KOPT-K1 (cell line): ENCODE results near the gene OGT.

Source experiments
- H3K27ac ChIP-seq: fragments of 200-600 bp; sonication (generic); 2 replicates; pipeline ENCODE4 v1.5.1; 2016; ENCODE audit warnings: antibody characterized with exemption, mild to moderate bottlenecking, low read depth, low read length; ENCODE audit not compliant: poor library complexity, severe bottlenecking
- H3K36me3 ChIP-seq: fragments of 200-600 bp; sonication (generic); 2 replicates; pipeline ENCODE4 v1.5.1; 2017; ENCODE audit warnings: antibody characterized with exemption, mild to moderate bottlenecking, low read length, moderate library complexity; ENCODE audit not compliant: insufficient read depth
- H3K9me3 ChIP-seq: fragments of 200-600 bp; sonication (generic); 2 replicates; pipeline ENCODE4 v1.5.1; 2017; ENCODE audit warnings: antibody characterized with exemption, low read length, mild to moderate bottlenecking; ENCODE audit not compliant: insufficient read depth, poor library complexity, severe bottlenecking

OGT gene

DNA sequence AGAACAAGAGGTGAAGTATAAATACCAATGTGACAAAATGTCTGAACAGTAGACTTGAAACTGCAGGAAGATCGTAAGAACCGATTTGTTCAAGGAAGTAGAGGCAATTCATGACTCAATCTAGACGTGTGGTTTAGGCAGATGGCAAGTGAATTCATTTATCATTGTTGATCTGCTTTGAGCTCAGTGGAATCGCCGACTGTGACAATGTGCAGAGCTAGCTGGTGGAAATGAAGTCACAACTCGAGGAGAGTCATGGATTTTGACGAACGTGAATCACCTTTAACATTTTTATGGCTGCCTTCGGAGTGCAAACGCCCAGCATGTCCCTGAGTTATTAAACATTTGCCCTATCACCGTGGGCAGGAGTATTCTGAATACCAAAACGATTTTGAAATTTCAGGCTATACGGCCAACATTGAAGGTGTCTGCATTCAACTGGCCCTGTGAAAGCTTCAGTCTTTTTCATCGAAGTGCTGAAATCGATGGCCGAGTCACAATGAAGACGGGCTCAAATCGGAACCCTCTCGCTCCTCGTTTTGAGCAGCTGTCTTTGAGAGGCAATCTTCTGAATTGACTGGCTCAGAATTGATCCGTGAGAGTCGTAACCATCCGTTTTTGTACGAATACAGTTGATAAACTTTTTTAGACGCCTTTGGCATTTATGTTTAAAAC is 689 bp upstream of the OGT start:
- H3K27ac ChIP-seq, result peak overlapping the region; percentile 93
- H3K36me3 ChIP-seq, result peaks cover 12% of the 10 kb centered on the region
- H3K9me3 ChIP-seq, result no peaks in the 10 kb centered on the region

DNA sequence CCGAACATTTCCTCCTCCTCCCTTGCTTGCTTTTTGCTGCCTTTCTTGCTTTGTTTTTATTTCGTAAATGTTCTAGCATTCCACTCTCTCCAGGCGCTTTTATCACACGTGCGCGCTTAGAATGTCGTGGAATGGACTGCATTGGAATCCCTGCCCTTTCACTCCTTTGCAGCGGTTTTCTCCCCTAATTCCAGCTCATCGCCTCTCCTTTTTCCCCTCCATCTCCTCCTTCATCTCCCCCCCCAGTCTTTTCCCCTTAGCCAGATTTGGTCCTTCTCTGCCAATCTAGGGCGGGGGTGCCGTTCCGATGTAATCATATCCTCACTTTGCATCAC is 579 bp downstream of the OGT start:
- peaks cover 24% of the 10 kb centered on the region for H3K36me3 ChIP-seq
- H3K27ac ChIP-seq, result peak overlapping the region; percentile 93
- H3K9me3 ChIP-seq, result no peaks in the 10 kb centered on the region

DNA sequence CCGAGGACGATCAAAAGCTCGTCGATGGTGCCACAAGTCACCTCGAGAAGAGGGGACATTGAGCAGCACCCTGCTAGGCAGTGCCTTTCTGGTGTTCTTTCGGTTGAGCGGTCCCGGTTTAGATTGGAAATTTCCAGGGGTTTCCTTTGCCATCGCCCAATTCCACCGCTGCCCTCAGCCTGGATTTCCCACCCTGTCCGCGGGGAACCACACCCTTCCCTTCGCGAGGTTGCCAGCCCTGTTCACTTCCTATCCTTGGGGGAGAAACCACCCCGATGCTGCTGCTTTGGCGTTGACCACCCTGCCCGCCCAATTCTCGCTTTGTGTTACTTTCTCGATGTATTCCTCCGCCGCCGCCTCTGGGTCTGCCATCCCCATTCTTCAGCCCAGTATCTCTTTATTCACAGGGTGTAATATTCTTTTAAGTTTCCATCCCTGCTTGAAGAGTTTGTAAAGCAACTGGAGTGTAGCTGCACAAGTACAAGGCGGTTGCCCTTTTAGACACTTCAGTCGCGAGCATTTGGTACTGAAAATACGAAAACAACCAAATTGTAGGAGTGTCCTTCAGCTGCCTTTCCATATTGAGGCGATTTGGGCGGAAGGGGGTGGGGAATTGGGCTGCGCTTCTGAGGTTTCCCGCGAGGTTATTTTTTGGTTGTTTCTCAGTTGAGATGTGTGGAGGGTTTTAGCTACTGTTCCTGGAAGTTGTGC is 1.1 kb downstream of the OGT start:
- Histone ChIP-seq H3K36me3 (peaks cover 30% of the 10 kb centered on the region), H3K27ac (peak overlapping the region; percentile 93), H3K9me3 (no peaks in the 10 kb centered on the region)

DNA sequence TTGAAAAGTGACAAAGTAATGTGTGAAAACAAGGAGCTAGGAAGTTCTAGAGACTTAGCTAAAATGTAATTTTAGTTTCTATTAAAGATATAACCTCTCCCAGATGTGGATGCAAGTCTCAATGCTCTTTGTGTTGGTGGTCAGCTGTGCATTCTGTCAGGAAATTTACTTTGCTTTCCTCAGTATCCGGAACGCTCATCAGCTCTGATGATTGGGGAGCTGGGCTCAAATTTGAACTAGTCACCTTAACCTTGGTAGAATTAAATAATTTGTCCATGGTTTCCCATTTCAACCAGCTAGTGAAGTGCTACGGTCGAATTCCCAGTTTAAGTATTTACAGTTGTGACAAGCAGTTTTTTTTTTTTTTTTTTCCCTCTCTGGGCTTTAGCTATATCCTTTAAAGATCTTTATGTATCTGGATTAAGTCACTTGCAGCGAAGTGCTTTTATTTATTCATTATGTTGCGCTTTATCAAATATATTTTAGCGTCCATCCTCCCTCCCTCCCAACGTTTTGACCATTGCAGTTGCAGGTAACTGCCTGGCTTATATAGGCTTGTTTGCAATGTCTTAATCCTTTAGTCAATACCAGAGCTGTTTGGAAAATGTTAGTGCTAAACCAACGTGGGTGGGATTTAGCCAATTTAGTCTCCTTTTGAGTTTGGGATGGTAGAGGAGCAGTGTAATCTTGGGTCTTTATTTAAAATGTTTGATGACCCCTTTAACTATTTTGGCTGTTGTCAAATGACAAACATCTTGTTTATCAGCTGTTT is 2.1 kb downstream of the OGT start:
- no peaks in the 10 kb centered on the region for H3K9me3 ChIP-seq
- peaks cover 39% of the 10 kb centered on the region for H3K36me3 ChIP-seq
- peak overlapping the region; percentile 93 for H3K27ac ChIP-seq

DNA sequence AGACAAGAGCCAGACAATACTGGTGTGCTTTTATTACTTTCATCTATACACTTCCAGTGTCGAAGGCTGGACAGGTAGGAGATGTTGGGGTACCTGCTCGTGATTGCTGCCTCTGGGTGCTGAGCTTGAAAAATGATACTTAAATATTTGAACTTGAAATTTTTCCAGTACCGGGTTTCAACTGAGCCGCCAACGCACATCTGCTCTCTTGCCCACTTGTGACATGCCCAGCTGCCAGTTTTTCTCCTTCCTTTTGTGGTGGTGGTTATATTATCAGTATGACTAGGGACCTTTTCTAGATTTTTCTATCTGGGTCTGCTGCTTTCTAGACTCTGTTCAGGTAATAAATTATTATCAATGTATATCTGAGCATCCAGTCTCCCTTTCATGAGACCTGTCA is 3.4 kb downstream of the OGT start:
- Histone ChIP-seq H3K9me3 (no peaks in the 10 kb centered on the region), H3K27ac (no peak overlapping the region), H3K36me3 (peaks cover 52% of the 10 kb centered on the region)

DNA sequence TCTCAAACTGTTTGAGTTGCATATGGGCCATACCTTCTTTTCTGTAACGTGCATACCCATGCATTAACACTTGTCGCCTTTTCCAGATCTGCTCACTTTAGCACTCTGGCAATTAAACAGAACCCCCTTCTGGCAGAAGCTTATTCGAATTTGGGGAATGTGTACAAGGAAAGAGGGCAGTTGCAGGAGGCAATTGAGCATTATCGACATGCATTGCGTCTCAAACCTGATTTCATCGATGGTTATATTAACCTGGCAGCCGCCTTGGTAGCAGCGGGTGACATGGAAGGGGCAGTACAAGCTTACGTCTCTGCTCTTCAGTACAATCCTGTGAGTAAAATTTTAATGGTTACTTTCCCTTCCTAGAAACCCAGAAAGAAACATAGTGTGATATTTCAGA is 4.8 kb downstream of the OGT start:
- H3K27ac ChIP-seq, result no peak overlapping the region
- H3K36me3 ChIP-seq, result peaks cover 67% of the 10 kb centered on the region
- no peaks in the 10 kb centered on the region for H3K9me3 ChIP-seq

DNA sequence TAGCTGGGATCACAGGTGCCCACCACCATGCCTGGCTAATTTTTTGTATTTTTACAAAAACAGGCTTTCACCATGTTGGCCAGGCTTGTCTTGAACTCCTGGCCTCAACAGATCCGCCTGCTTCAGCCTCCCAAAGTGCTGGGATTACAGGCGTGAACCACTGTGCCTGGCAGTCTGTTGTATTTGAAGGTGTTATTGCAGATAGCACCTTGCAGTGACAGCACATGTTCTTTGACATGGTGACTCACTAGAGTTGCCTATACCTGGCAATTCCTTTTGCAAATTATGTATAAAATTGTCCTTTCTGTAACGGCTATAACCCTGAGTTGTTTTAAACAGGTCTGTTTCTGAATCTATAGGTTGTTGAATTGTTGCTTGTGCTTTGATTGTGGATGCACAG is 7.9 kb downstream of the OGT start:
- peaks cover 98% of the 10 kb centered on the region for H3K36me3 ChIP-seq
- no peak overlapping the region for H3K27ac ChIP-seq
- H3K9me3 ChIP-seq, result no peaks in the 10 kb centered on the region

DNA sequence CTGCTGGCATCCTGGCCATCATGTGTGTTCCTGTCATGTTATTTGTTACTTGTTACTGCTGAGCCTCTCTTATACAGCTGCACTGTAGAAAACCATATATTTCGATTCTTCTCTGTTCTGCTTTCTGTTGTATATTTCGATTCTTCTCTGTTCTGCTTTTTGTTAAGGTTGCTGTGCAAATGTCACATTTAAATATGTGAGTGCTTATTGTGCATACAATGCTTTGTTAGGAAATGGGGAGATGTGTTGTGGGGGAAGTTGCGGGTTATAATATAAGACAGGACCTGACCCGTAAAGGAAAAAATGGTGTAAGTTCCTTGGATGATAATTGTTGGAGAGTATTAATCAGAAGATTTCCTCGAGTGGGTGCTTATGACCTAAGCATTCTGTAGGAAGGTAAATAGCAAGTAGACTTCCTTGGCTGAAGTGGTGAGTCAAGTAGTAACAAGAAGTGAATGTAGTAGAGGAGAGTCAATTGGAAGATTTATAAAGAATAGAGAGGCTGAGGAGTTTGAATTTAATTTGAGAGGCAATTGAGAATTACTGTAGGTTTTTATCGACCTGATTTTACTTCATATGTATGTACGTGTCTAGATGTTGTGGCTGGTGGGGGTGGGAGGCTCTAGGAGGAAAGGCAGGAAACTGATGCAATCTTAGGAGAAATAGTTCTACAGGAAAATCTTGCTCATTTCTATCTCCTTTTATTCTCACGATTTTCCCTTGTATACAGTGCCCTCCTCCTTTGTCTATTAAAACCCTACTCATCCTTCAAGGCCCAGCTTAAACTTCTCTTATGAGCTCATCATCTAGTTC is 8.5 kb downstream of the OGT start:
- Histone ChIP-seq H3K27ac (no peak overlapping the region), H3K36me3 (peaks cover 100% of the 10 kb centered on the region), H3K9me3 (no peaks in the 10 kb centered on the region)

DNA sequence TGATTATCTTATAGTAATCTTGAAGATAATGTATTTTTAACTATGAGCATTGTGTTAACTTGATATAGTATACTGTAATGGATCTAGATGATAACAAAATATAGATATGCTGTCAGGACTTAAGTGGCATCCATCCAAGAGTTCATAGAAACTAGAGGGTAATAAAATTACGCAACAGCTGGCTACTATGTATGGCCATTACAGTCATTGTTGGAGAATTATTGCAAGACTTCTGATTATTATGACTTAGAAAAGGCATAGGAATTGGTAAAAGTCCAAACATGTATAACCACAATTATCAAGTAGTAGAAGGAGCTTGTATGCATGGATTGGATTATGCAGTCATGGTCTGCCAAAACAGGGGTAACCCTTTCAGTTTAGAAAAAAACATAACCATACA is 9.5 kb downstream of the OGT start:
- no peak overlapping the region for H3K27ac ChIP-seq
- H3K36me3 ChIP-seq, result peaks cover 100% of the 10 kb centered on the region
- no peaks in the 10 kb centered on the region for H3K9me3 ChIP-seq

DNA sequence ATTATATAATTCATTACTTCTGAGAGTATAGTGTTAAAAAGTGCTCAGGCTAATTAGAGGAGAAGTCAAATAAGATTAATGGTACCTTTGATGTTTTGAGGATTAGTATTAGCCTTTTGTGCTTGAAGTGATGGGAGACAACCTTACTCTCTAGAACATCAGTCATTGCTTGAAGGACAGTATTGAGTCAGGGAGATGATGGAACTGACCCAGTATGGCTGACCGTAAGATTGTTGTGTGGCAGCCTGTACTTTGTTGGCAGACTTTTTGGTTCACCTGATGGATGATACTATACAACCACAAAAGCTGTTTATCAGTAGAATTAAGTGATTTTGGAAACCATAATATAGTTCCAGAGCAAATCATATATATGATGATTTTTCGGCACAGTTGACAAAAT is 9.9 kb downstream of the OGT start:
- H3K27ac ChIP-seq, result no peak overlapping the region
- no peaks in the 10 kb centered on the region for H3K9me3 ChIP-seq
- peaks cover 100% of the 10 kb centered on the region for H3K36me3 ChIP-seq

DNA sequence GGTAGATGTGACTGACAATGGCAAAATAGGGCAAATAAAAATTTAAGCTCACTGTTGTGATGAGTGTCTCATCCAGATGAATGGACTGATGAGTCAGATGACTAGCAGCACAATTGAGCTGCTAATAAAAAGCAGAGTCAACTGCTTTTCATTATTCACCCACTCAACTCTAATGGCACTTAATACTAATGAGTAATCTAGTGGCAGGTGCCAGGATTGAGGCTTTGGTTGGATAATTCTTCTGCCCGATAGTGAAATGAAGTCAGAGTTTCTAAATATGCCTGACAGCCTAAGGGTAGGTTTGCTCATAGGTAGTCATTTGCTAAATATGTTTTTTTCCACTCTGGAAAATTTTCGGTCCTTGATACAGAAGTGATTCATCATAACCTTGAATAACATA is 10.4 kb downstream of the OGT start:
- Histone ChIP-seq H3K36me3 (peaks cover 100% of the 10 kb centered on the region), H3K27ac (no peak overlapping the region), H3K9me3 (no peaks in the 10 kb centered on the region)

DNA sequence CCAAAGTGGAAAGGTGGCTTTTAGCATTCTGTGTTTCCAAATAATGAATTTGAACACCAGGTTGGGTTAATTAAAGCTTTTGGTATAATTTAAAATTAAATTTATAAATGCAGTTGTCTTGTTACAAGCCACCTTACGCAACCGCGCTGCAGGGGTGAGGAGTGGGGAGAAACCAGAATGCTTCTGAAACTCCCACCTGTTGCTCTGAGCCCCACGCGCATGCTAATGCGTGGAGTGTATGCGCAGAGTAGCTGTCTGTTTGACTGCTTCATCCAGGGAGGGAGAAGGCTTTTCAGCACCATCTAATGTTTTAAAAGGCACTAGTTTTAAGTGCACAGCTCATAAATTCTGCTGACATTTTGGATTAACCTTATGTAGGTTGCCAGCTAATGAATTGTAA is 12.5 kb downstream of the OGT start:
- Histone ChIP-seq H3K9me3 (no peaks in the 10 kb centered on the region), H3K36me3 (peaks cover 100% of the 10 kb centered on the region), H3K27ac (no peak overlapping the region)

DNA sequence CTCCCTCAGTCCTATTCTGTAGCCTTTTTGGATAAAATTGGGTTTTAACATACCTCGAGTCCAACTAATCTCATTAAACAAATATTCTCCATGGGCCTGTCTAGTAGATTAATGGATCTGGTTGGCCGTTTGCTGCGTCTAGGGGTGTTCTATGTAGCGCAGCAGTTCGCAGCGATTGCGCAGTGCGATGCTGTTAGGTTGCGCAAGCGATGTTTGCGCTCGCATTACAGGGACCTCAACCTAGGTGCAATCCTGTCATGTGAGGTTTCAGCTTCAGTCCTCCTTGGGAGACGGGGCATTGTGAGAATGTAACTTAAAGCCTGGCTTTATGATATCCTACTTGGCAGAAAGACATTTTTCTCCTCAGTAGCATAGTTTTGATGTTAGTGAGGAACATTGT is 14.0 kb downstream of the OGT start:
- H3K27ac ChIP-seq, result no peak overlapping the region
- no peaks in the 10 kb centered on the region for H3K9me3 ChIP-seq
- peaks cover 99% of the 10 kb centered on the region for H3K36me3 ChIP-seq

DNA sequence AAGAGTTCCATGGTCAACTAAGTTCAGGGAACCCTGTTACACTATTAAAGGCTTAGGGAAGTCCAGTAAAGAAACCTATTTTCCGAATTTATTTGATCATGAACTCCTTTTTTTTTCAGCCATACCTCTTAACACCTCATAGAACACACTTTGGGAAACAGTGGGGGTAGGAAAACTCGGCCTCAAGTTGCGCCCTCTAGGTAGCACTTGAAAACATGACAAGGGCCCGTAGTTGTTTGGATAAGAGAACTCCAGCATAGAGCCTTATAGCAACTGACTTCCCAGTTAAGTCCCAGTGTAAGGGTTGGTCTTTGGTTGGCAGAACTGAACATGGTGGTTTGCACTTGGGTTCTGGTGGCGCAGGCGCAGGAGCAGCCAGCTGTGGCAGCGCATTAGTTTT is 14.4 kb downstream of the OGT start:
- H3K27ac ChIP-seq, result no peak overlapping the region
- no peaks in the 10 kb centered on the region for H3K9me3 ChIP-seq
- peaks cover 99% of the 10 kb centered on the region for H3K36me3 ChIP-seq

DNA sequence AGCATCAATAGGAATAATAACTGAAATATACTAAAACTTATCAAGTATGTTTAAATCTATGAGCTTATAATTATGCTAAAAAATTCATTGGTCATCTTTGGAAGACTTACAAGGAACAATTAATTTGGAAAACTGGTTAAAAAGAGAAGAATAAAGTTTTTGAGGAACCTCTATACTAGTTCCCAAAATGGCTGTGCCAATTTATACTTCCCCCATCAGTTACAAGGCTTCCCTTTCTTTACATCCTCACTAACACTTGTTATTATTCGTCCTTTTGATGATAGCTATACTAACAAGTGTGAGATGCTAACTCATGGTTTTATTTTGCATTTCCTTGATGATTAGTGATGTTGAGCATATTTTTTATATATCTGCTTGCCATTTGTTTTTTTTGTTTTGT is 17.1 kb downstream of the OGT start:
- Histone ChIP-seq H3K27ac (no peak overlapping the region), H3K9me3 (no peaks in the 10 kb centered on the region), H3K36me3 (peaks cover 98% of the 10 kb centered on the region)
